Ectodermal cell (in vitro differentiated cells): ENCODE measurements around the gene ERC1.

ENCODE experiments used
- H3K27ac ChIP-seq: 2 replicates; pipeline ENCODE4 v1.7.0; 2013; ENCODE audit warnings: mild to moderate bottlenecking, low read depth, low read length; ENCODE audit not compliant: insufficient read depth, poor library complexity, severe bottlenecking
- H3K27me3 ChIP-seq: 2 replicates; pipeline ENCODE4 v1.7.0; 2013; ENCODE audit warnings: mild to moderate bottlenecking, low read length; ENCODE audit not compliant: insufficient read depth, control insufficient read depth, poor library complexity, severe bottlenecking
- H3K36me3 ChIP-seq: one replicate; pipeline ENCODE4 v1.7.0; 2013; ENCODE audit warnings: low read length; ENCODE audit not compliant: control insufficient read depth, insufficient read depth
- H3K4me1 ChIP-seq: one replicate; pipeline ENCODE4 v1.7.0; 2013; ENCODE audit warnings: low read length; ENCODE audit not compliant: control insufficient read depth, insufficient read depth
- H3K4me3 ChIP-seq: 2 replicates; pipeline ENCODE4 v1.7.0; 2013; ENCODE audit warnings: low read depth, low read length, control low read depth; ENCODE audit not compliant: insufficient read depth
- H3K9me3 ChIP-seq: 2 replicates; pipeline ENCODE4 v1.7.0; 2013; ENCODE audit warnings: mild to moderate bottlenecking, low read length, moderate library complexity; ENCODE audit not compliant: control insufficient read depth
- WGBS, 2 experiments: methylation state at CpG; one replicate each; pipeline ENCODE4 v1.1.7; 2013; ENCODE audit warnings: missing lambda C conversion rate in 2 of 2; 5-methylcytosine and 5-hydroxymethylcytosine counted together

The ERC1 gene

GRCh38 chr12:1422604-1423315, 431.7 kb downstream of the ERC1 start:
- no peak overlapping the region for H3K4me3 ChIP-seq
- WGBS, 2 experiments, result 90 to 91% methylated on average over 4 of the region's 4 CpGs
- H3K36me3 ChIP-seq, result no peaks in the 10 kb centered on the region
- no peaks in the 10 kb centered on the region for H3K4me1 ChIP-seq
- no peak overlapping the region for H3K27ac ChIP-seq
- no peaks in the 10 kb centered on the region for H3K9me3 ChIP-seq
- no peaks in the 10 kb centered on the region for H3K27me3 ChIP-seq

GRCh38 chr12:1424674-1425395, 433.8 kb downstream of the ERC1 start:
- Histone ChIP-seq H3K4me1 (no peaks in the 10 kb centered on the region), H3K27me3 (no peaks in the 10 kb centered on the region), H3K27ac (no peak overlapping the region), H3K36me3 (no peaks in the 10 kb centered on the region), H3K4me3 (no peak overlapping the region), H3K9me3 (no peaks in the 10 kb centered on the region)
- WGBS, 2 experiments, result 86 to 96% methylated on average over 4 of the region's 4 CpGs

GRCh38 chr12:1425396-1425729, 434.3 kb downstream of the ERC1 start:
- Histone ChIP-seq H3K9me3 (no peaks in the 10 kb centered on the region), H3K27me3 (no peaks in the 10 kb centered on the region), H3K27ac (no peak overlapping the region), H3K4me1 (no peaks in the 10 kb centered on the region), H3K36me3 (no peaks in the 10 kb centered on the region), H3K4me3 (no peak overlapping the region)
- 92 to 93% methylated on average over 3 of the region's 3 CpGs for WGBS, 2 experiments

- no peak overlapping the region for H3K4me3 ChIP-seq
- H3K9me3 ChIP-seq, result no peaks in the 10 kb centered on the region
- 98 to 100% methylated on average over 5 of the region's 5 CpGs for WGBS, 2 experiments
- no peaks in the 10 kb centered on the region for H3K27me3 ChIP-seq
- H3K36me3 ChIP-seq, result no peaks in the 10 kb centered on the region
- no peaks in the 10 kb centered on the region for H3K4me1 ChIP-seq
- no peak overlapping the region for H3K27ac ChIP-seq
These were observed 437.6 kb downstream of the ERC1 start for GRCh38 chr12:1428671-1429070.

GRCh38 chr12:1429980-1430379, 439.0 kb downstream of the ERC1 start:
- H3K27me3 ChIP-seq, result no peaks in the 10 kb centered on the region
- no peaks in the 10 kb centered on the region for H3K36me3 ChIP-seq
- H3K27ac ChIP-seq, result no peak overlapping the region
- no peaks in the 10 kb centered on the region for H3K9me3 ChIP-seq
- 92 to 95% methylated on average over 4 of the region's 4 CpGs for WGBS, 2 experiments
- no peaks in the 10 kb centered on the region for H3K4me1 ChIP-seq
- H3K4me3 ChIP-seq, result no peak overlapping the region

- Histone ChIP-seq H3K4me3 (no peak overlapping the region), H3K9me3 (no peaks in the 10 kb centered on the region), H3K27me3 (no peaks in the 10 kb centered on the region), H3K27ac (no peak overlapping the region), H3K4me1 (no peaks in the 10 kb centered on the region), H3K36me3 (no peaks in the 10 kb centered on the region)
- 93 to 96% methylated on average over 14 of the region's 14 CpGs for WGBS, 2 experiments
These were observed 443.4 kb downstream of the ERC1 start for GRCh38 chr12:1434296-1434955.

- H3K4me1 ChIP-seq, result no peaks in the 10 kb centered on the region
- 87 to 93% methylated on average over 3 of the region's 3 CpGs for WGBS, 2 experiments
- H3K27ac ChIP-seq, result no peak overlapping the region
- H3K4me3 ChIP-seq, result no peak overlapping the region
- no peaks in the 10 kb centered on the region for H3K36me3 ChIP-seq
- H3K27me3 ChIP-seq, result no peaks in the 10 kb centered on the region
- no peaks in the 10 kb centered on the region for H3K9me3 ChIP-seq
These were observed 444.0 kb downstream of the ERC1 start for GRCh38 chr12:1435044-1435443.

- no peaks in the 10 kb centered on the region for H3K4me1 ChIP-seq
- H3K36me3 ChIP-seq, result no peaks in the 10 kb centered on the region
- H3K27ac ChIP-seq, result no peak overlapping the region
- no peaks in the 10 kb centered on the region for H3K9me3 ChIP-seq
- no peak overlapping the region for H3K4me3 ChIP-seq
- WGBS, 2 experiments, result 96 to 98% methylated on average over 3 of the region's 3 CpGs
- no peaks in the 10 kb centered on the region for H3K27me3 ChIP-seq
These were observed 444.4 kb downstream of the ERC1 start for GRCh38 chr12:1435456-1435855.

GRCh38 chr12:1436015-1436414, 445.0 kb downstream of the ERC1 start:
- H3K27me3 ChIP-seq, result no peaks in the 10 kb centered on the region
- H3K4me3 ChIP-seq, result no peak overlapping the region
- 92 to 95% methylated on average over 6 of the region's 6 CpGs for WGBS, 2 experiments
- H3K4me1 ChIP-seq, result no peaks in the 10 kb centered on the region
- H3K9me3 ChIP-seq, result no peaks in the 10 kb centered on the region
- H3K27ac ChIP-seq, result no peak overlapping the region
- no peaks in the 10 kb centered on the region for H3K36me3 ChIP-seq

GRCh38 chr12:1436981-1437380, 446.0 kb downstream of the ERC1 start:
- Histone ChIP-seq H3K9me3 (no peaks in the 10 kb centered on the region), H3K27ac (no peak overlapping the region), H3K4me1 (no peaks in the 10 kb centered on the region), H3K4me3 (no peak overlapping the region), H3K27me3 (no peaks in the 10 kb centered on the region), H3K36me3 (no peaks in the 10 kb centered on the region)
- WGBS, 2 experiments, result 92 to 93% methylated on average over 3 of the region's 3 CpGs
